ENCODE data around the gene SNTG2.

DNA sequence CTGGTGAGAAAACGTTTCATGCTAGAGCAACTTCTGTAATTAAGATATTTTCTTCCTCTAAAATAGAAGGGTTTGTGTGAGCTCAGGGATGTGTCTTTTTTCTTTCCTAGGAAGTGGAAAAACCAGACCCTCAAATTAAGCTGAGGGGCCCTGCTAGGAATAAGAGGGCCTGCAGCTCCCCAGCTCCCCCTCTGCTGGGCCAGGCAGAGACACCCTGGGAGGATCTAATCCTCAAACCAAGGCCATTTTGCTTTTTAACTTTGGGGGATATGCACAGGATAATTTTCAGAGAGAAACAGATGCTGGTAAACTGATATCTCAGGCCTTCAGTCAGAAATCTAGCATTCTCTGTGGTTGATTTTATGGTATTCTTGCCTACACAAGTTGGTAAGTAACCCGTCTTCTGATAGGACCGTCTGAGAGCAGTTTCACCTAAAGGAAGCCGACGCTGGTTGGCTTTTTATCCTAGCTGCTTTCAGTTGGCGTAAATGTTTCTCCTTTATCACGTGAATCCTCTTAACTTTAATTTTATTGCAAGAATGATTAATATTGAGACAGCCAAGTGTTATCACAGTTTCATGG is 34.8 kb downstream of the SNTG2 start:
- TF ChIP-seq, protein P1, sequence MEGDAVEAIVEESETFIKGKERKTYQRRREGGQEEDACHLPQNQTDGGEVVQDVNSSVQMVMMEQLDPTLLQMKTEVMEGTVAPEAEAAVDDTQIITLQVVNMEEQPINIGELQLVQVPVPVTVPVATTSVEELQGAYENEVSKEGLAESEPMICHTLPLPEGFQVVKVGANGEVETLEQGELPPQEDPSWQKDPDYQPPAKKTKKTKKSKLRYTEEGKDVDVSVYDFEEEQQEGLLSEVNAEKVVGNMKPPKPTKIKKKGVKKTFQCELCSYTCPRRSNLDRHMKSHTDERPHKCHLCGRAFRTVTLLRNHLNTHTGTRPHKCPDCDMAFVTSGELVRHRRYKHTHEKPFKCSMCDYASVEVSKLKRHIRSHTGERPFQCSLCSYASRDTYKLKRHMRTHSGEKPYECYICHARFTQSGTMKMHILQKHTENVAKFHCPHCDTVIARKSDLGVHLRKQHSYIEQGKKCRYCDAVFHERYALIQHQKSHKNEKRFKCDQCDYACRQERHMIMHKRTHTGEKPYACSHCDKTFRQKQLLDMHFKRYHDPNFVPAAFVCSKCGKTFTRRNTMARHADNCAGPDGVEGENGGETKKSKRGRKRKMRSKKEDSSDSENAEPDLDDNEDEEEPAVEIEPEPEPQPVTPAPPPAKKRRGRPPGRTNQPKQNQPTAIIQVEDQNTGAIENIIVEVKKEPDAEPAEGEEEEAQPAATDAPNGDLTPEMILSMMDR (IDR thresholded peaks at IDR 0.05; ENCODE audit: low read depth, low read length, poor library complexity, severe bottlenecking) = no peak
- no peak for TF ChIP-seq EZH2phosphoT487 (IDR thresholded peaks at IDR 0.05; ENCODE audit: borderline replicate concordance, low read length)

Measured in DOHH2 (cell line).